Sigmoid colon (tissue), 4 donors: ENCODE measurements around the gene ARHGAP15.

Experiments used
- CTCF ChIP-seq, 4 experiments: fragments of 450-650 bp in 3 of 4; fragments of 200-600 bp in 1 of 4; IDR thresholded peaks; one replicate each; pipeline ENCODE4 v1.5.1; 2016 to 2019; ENCODE audit warnings: antibody characterized with exemption in 4 of 4, mild to moderate bottlenecking in 3 of 4, moderate library complexity in 2 of 4
- EP300 ChIP-seq, 4 donors: sonication (generic); formaldehyde crosslinking; IDR thresholded peaks; one replicate each; pipeline ENCODE4 v1.6.1; 2017; ENCODE audit warnings: antibody characterized with exemption in 4 of 4
- POLR2A ChIP-seq, 2 donors: fragments of 450-650 bp; IDR thresholded peaks; one replicate each; pipeline ENCODE4 v1.6.1; 2016; ENCODE audit warnings: antibody characterized with exemption in 2 of 2, mild to moderate bottlenecking in 2 of 2, moderate library complexity in 2 of 2
- POLR2AphosphoS5 ChIP-seq, 4 donors: sonication (generic); formaldehyde crosslinking; IDR thresholded peaks; one replicate each; pipeline ENCODE4 v1.6.1; 2017; ENCODE audit warnings: antibody characterized with exemption in 4 of 4

- TF ChIP-seq CTCF (IDR thresholded peaks at IDR 0.05) (no peak), POLR2A (IDR thresholded peaks at IDR 0.05) (no peak), POLR2AphosphoS5 (IDR thresholded peaks at IDR 0.05) (no peak), EP300 (IDR thresholded peaks at IDR 0.05) (no peak)
Measured at GRCh38 chr2:143501106-143501676, 372.0 kb downstream of the ARHGAP15 start.
